H1 (cell line): ENCODE data around the gene GMCL1. TPM values are rescaled to one million over a fixed set of nuclear protein-coding genes. Genes with fewer than 3 reads are reported as not detected.
A peak's percentile ranks its signal among the peaks of the same experiment; 100 is the strongest.

Source experiments
- CTCF ChIA-PET: fragments of 300-600 bp; sonication (Branson Sonifier 250); formaldehyde crosslinking; loops from one replicate; lab custom pipeline; 2021; ENCODE audit not compliant: partially characterized antibody; lab: Charles Lee
- POLR2A ChIA-PET: fragments of 300-600 bp; sonication (Branson Sonifier 250); formaldehyde crosslinking; loops from one replicate; lab custom pipeline; 2021; ENCODE audit warnings: inconsistent platforms; ENCODE audit not compliant: partially characterized antibody; lab: Charles Lee
- DNase-seq, 2 experiments: peaks; one replicate each; pipeline versions ENCODE4 v3.0.0 to v3.0.0-alpha.2; 2010 to 2022; ENCODE audit warnings: low spot score in 2 of 2, low read depth in 1 of 2, mixed read lengths in 1 of 2
- FAIRE-seq: peaks from 2 replicates; lab custom pipeline; 2011; peaks lifted over from hg19 to GRCh38; lab: Jason Lieb, UNC
- H2AFZ ChIP-seq: 2 replicates; pipeline ENCODE4 v1.8.1; 2012; ENCODE audit warnings: low read length, inconsistent platforms
- H2AK5ac ChIP-seq: 2 replicates; pipeline ENCODE4 v1.6.1; 2013; ENCODE audit warnings: low read depth, low read length
- H2BK120ac ChIP-seq: replicated peaks from 2 replicates; pipeline ENCODE3; 2013; ENCODE audit warnings: low read depth, low read length, inconsistent platforms
- H2BK12ac ChIP-seq: 2 replicates; pipeline ENCODE4 v1.6.1; 2013; ENCODE audit warnings: low read depth, low read length
- H2BK15ac ChIP-seq: 2 replicates; pipeline ENCODE4 v1.6.1; 2013; ENCODE audit warnings: low read length
- H2BK20ac ChIP-seq: 2 replicates; pipeline ENCODE4 v1.6.1; 2013; ENCODE audit warnings: low read length
- H2BK5ac ChIP-seq: 2 replicates; pipeline ENCODE4 v1.6.1; 2013; ENCODE audit warnings: low read depth, low read length
- H3K14ac ChIP-seq: 2 replicates; pipeline ENCODE4 v1.6.1; 2013; ENCODE audit warnings: inconsistent platforms; ENCODE audit not compliant: insufficient read length
- H3K18ac ChIP-seq: 2 replicates; pipeline ENCODE4 v1.6.1; 2013; ENCODE audit warnings: low read length; ENCODE audit errors: extremely low read depth
- H3K23ac ChIP-seq: 2 replicates; pipeline ENCODE4 v1.6.1; 2013; ENCODE audit warnings: inconsistent platforms; ENCODE audit not compliant: insufficient read length
- H3K23me2 ChIP-seq: 2 replicates; pipeline ENCODE4 v1.6.1; 2013; ENCODE audit warnings: low read depth, low read length
- H3K27ac ChIP-seq: 2 replicates; pipeline ENCODE4 v1.6.1; 2011; ENCODE audit warnings: low read depth, low read length, inconsistent platforms
- H3K27me3 ChIP-seq, 4 experiments: replicated peaks in 1 of 4; 1 replicate in 1 of 4; 2 replicates in 3 of 4; pipeline versions ENCODE4 v1.6.1 to v1.8.1; 2011 to 2013; ENCODE audit warnings: low read length in 3 of 4, mild to moderate bottlenecking in 3 of 4, inconsistent platforms in 2 of 4, mixed read lengths in 2 of 4, moderate library complexity in 1 of 4; ENCODE audit not compliant: control insufficient read depth in 3 of 4, insufficient read depth in 3 of 4; ENCODE audit errors: extremely low read depth in 1 of 4
- H3K36me3 ChIP-seq, 4 experiments: 2 replicates each; pipeline versions ENCODE4 v1.6.1 to v1.8.1; 2011 to 2013; ENCODE audit warnings: mild to moderate bottlenecking in 4 of 4, low read length in 3 of 4, moderate library complexity in 2 of 4, control low read depth in 1 of 4, inconsistent platforms in 1 of 4; ENCODE audit not compliant: insufficient read depth in 4 of 4, control insufficient read depth in 2 of 4
- H3K4ac ChIP-seq: replicated peaks from 2 replicates; pipeline ENCODE3; 2013; ENCODE audit warnings: low read length, low read depth, mixed read lengths, inconsistent platforms; ENCODE audit not compliant: insufficient read length
- H3K4me1 ChIP-seq, 4 experiments: replicated peaks in 1 of 4; 1 replicate in 1 of 4; 2 replicates in 3 of 4; pipeline versions ENCODE4 v1.6.1 to v1.8.1; 2011 to 2013; ENCODE audit warnings: low read length in 3 of 4, inconsistent platforms in 2 of 4, mixed read lengths in 1 of 4; ENCODE audit not compliant: insufficient read depth in 4 of 4, control insufficient read depth in 3 of 4
- H3K4me2 ChIP-seq, 2 experiments: 2 replicates each; pipeline versions ENCODE4 v1.6.1 to v1.8.1; 2011 to 2013; ENCODE audit warnings: low read depth in 2 of 2, low read length in 2 of 2, control low read depth in 1 of 2, inconsistent platforms in 1 of 2, mild to moderate bottlenecking in 1 of 2; ENCODE audit not compliant: insufficient read depth in 1 of 2
- H3K4me3 ChIP-seq, 4 experiments: fragments of 200-600, 300-600 bp in 1 of 4; sonication (generic), shearing (Covaris generic), sonication (Bioruptor Twin) in 1 of 4; 2 replicates each; pipeline versions ENCODE4 v1.5.1 to v1.8.1; 2011 to 2016; ENCODE audit warnings: low read length in 4 of 4, low read depth in 3 of 4, control low read depth in 2 of 4, inconsistent platforms in 2 of 4, mild to moderate bottlenecking in 2 of 4, mixed read lengths in 1 of 4, moderate library complexity in 1 of 4; ENCODE audit not compliant: insufficient read depth in 2 of 4; ENCODE audit errors: extremely low read depth in 1 of 4
- H3K56ac ChIP-seq: replicated peaks from 2 replicates; pipeline ENCODE3; 2013; ENCODE audit warnings: low read depth, mild to moderate bottlenecking, mixed read lengths, low read length, inconsistent platforms; ENCODE audit not compliant: insufficient read length
- H3K79me1 ChIP-seq: 2 replicates; pipeline ENCODE4 v1.6.1; 2013; ENCODE audit warnings: low read depth, low read length, control low read depth
- H3K79me2 ChIP-seq, 2 experiments: 2 replicates each; pipeline versions ENCODE4 v1.6.1 to v1.8.1; 2012 to 2013; ENCODE audit warnings: low read length in 2 of 2, mild to moderate bottlenecking in 2 of 2, inconsistent platforms in 1 of 2; ENCODE audit not compliant: insufficient read depth in 2 of 2, control insufficient read depth in 1 of 2
- H3K9ac ChIP-seq, 4 experiments: replicated peaks in 1 of 4; 1 replicate in 1 of 4; 2 replicates in 3 of 4; pipeline versions ENCODE4 v1.6.1 to v1.8.1; 2011 to 2013; ENCODE audit warnings: low read depth in 3 of 4, low read length in 3 of 4, control low read depth in 2 of 4, mild to moderate bottlenecking in 2 of 4, moderate library complexity in 2 of 4, inconsistent platforms in 1 of 4; ENCODE audit errors: extremely low read depth in 1 of 4
- H3K9me3 ChIP-seq, 2 experiments: 2 replicates each; pipeline versions ENCODE4 v1.6.1 to v1.8.1; 2012 to 2013; ENCODE audit warnings: mild to moderate bottlenecking in 2 of 2, moderate library complexity in 2 of 2, control low read depth in 1 of 2, inconsistent platforms in 1 of 2, low read depth in 1 of 2, low read length in 1 of 2, mixed read lengths in 1 of 2; ENCODE audit not compliant: insufficient read depth in 2 of 2
- H4K20me1 ChIP-seq, 2 experiments: replicated peaks in 1 of 2; 2 replicates each; pipeline versions ENCODE3 to v1.8.1; 2011 to 2013; ENCODE audit warnings: inconsistent platforms in 2 of 2, low read length in 2 of 2, mild to moderate bottlenecking in 1 of 2; ENCODE audit not compliant: insufficient read depth in 2 of 2, control insufficient read depth in 1 of 2
- H4K5ac ChIP-seq: 2 replicates; pipeline ENCODE4 v1.6.1; 2013; ENCODE audit warnings: low read length, low read depth, mixed read lengths, inconsistent platforms; ENCODE audit not compliant: insufficient read length
- H4K8ac ChIP-seq: 2 replicates; pipeline ENCODE4 v1.8.0; 2013; ENCODE audit warnings: mild to moderate bottlenecking, moderate library complexity, low read length, inconsistent platforms; ENCODE audit not compliant: insufficient read depth; ENCODE audit errors: extremely low read depth
- H4K91ac ChIP-seq: replicated peaks from 2 replicates; pipeline ENCODE3; 2013; ENCODE audit warnings: low read length, mixed read lengths, inconsistent platforms; ENCODE audit not compliant: insufficient read length
- ASH2L ChIP-seq: fragments of 200-600, 300-600 bp; sonication (generic); IDR thresholded peaks from one replicate; pipeline ENCODE4 v1.7.1; 2017; ENCODE audit warnings: low read length
- BACH1 ChIP-seq: IDR thresholded peaks from 2 replicates; pipeline ENCODE4 v1.6.1; 2012; ENCODE audit warnings: low read length, improper control_type of control experiment
- BCL11A ChIP-seq, 2 experiments: IDR thresholded peaks; one replicate each; pipeline ENCODE4 v1.6.1; 2011; ENCODE audit warnings: low read depth in 2 of 2, low read length in 2 of 2, mild to moderate bottlenecking in 2 of 2
- CTBP2 ChIP-seq: IDR thresholded peaks from 2 replicates; pipeline ENCODE4 v1.7.0; 2011; ENCODE audit warnings: borderline replicate concordance, mild to moderate bottlenecking, moderate library complexity, mixed read lengths, low read length; ENCODE audit not compliant: insufficient read depth, insufficient read length
- EGR1 ChIP-seq: IDR thresholded peaks from 2 replicates; pipeline ENCODE4 v1.6.1; 2011; ENCODE audit warnings: low read depth, low read length, borderline replicate concordance
- HDAC2 ChIP-seq, 2 experiments: fragments of 300-600 bp in 1 of 2; sonication (generic) in 1 of 2; IDR thresholded peaks; 2 replicates each; pipeline ENCODE4 v1.6.1; 2011 to 2012; ENCODE audit warnings: low read depth in 2 of 2, low read length in 2 of 2, mild to moderate bottlenecking in 2 of 2, moderate library complexity in 2 of 2, borderline replicate concordance in 1 of 2, inconsistent platforms in 1 of 2
- KDM4A ChIP-seq: IDR thresholded peaks from one replicate; pipeline ENCODE4 v1.7.1; 2012; ENCODE audit warnings: low read depth, mild to moderate bottlenecking, moderate library complexity, low read length, inconsistent platforms; ENCODE audit not compliant: severe bottlenecking
- MAFK ChIP-seq: IDR thresholded peaks from 2 replicates; pipeline ENCODE4 v1.6.1; 2012; ENCODE audit warnings: low read depth, mild to moderate bottlenecking, improper control_type of control experiment, low read length
- NANOG ChIP-seq: IDR thresholded peaks from 2 replicates; pipeline ENCODE4 v1.6.1; 2011; ENCODE audit warnings: low read length, low read depth, mild to moderate bottlenecking, inconsistent platforms; ENCODE audit not compliant: insufficient read depth, poor library complexity, severe bottlenecking
- POLR2AphosphoS5 ChIP-seq: IDR thresholded peaks from 2 replicates; pipeline ENCODE4 v1.6.1; 2011; ENCODE audit warnings: low read depth, low read length
- RAD21 ChIP-seq, 2 experiments: IDR thresholded peaks in 1 of 2; conservative IDR thresholded peaks in 1 of 2; 2 replicates each; pipeline ENCODE4 v1.6.1; 2011; ENCODE audit warnings: low read depth in 2 of 2, low read length in 2 of 2, improper control_type of control experiment in 1 of 2, inconsistent platforms in 1 of 2, mild to moderate bottlenecking in 1 of 2, moderate library complexity in 1 of 2
- RXRA ChIP-seq: IDR thresholded peaks from 2 replicates; pipeline ENCODE4 v1.6.1; 2011; ENCODE audit warnings: low read depth, mild to moderate bottlenecking, low read length, moderate library complexity; ENCODE audit not compliant: insufficient read depth
- WGBS, 2 experiments: shearing (Covaris generic) in 1 of 2; methylation state at CpG; one replicate each; pipeline versions ENCODE4 v1.1.6 to v1.1.7; 2013 to 2015; ENCODE audit warnings: low lambda C conversion rate in 2 of 2, mixed read lengths in 2 of 2, inconsistent platforms in 1 of 2, low coverage in 1 of 2, missing lambda C conversion rate in 1 of 2; ENCODE audit not compliant: insufficient replicate concordance in 2 of 2, insufficient coverage in 1 of 2, insufficient read length in 1 of 2; ENCODE audit errors: extremely low coverage in 1 of 2, missing lambda C conversion rate in 1 of 2; 5-methylcytosine and 5-hydroxymethylcytosine counted together
- polyA plus RNA-seq, 7 experiments: library from polyadenylated mRNA; depleted of rRNA in 3 of 7; stranded (reverse) in 5 of 7; unstranded in 2 of 7; fragments of >200 nt in 5 of 7; fragments of 200-250 nt in 2 of 7; gene quantifications; 1 replicate in 5 of 7; 2 replicates in 1 of 7; 4 replicates in 1 of 7; pipeline versions ENCODE4 v1.2.1 to v1.2.3, GENCODE V29; 2011 to 2013; ENCODE audit warnings: missing spikeins in 2 of 7, mixed read lengths in 2 of 7
- total RNA-seq: library from RNA; stranded (reverse); fragmentation: NEBNext Ultra II Directional; extraction: Animal tissue kit (Norgen Biotek cat#: 25700); gene quantifications from 2 replicates; pipeline ENCODE4 v1.2.1, GENCODE V29; 2021

GMCL1 gene
- total and polyA plus RNA-seq, 2 of the 8 experiments (the other 6 are each of a cell fraction or from before 2014, with no cell fraction given): 6.5 to 21.9 TPM

DNA sequence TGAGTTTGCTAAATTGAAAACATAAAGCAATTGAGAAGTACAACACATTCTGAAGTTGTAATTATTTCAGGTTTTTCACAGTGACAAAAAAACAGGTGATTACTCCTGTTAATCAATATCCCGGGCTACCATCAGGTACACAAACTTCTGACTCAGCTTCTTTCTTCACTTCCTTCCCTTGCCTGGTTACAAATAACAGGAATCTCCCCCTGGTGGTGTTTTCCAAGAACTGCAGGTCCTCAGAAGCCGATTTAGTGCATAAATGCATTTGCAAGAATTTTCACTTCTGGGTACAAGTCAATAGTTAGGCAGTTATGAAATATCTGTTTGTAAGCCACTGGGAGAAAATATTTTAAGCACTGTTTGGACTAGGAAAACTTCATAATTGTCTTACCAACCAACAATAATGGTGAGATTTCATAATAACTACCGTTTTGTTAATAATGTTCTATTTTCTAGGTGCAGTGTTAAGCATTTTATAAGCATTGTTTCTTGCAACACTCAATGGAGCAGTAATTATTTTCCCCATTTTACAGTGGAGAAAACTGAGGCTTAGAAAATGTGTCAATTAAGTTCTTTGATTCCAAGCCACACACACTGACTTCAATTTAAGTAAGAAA lies 12.4 kb upstream of the GMCL1 start:
- H3K4me2 ChIP-seq: no peak overlapping the region
- no peak overlapping the region for H3K23ac ChIP-seq
- no peak overlapping the region for H4K8ac ChIP-seq
- peaks cover 0 to 7% (median 2%) of the 10 kb centered on the region in 4 experiments; a peak in 2 of 8 replicates for H3K36me3 ChIP-seq
- no peak overlapping the region for H3K56ac ChIP-seq
- H3K9ac ChIP-seq: no peak overlapping the region
- DNase-seq: peak; percentile 60 to 68
- no peak overlapping the region for H3K14ac ChIP-seq
- H3K4me1 ChIP-seq: peaks cover 0 to 9% (median 0%) of the 10 kb centered on the region in 4 experiments; a peak in 3 of 7 replicates
- H2BK5ac ChIP-seq: no peak overlapping the region
- POLR2A ChIA-PET: interaction anchor here (0.8 to 2.1 kb wide), 3 partner anchors 12 to 93 kb away, joined by 3 to 7 read pairs (median 5); partner anchors contain the start of gene ANXA4
- H3K18ac ChIP-seq: no peak overlapping the region
- H2BK20ac ChIP-seq: no peak overlapping the region
- no peaks in the 10 kb centered on the region for H4K20me1 ChIP-seq
- no peak overlapping the region for H4K91ac ChIP-seq
- no peak overlapping the region for H2BK12ac ChIP-seq
- peak; percentile 81 for FAIRE-seq
- WGBS, 2 experiments: 48% methylated on average over 3 of the region's 3 CpGs; no CpG with 5 or more reads in 1 of the 2 experiments
- H3K79me2 ChIP-seq: no peaks in the 10 kb centered on the region
- no peak overlapping the region for H2BK15ac ChIP-seq
- no peak overlapping the region for H2AK5ac ChIP-seq
- H3K27me3 ChIP-seq: no peaks in the 10 kb centered on the region
- no peaks in the 10 kb centered on the region for H3K79me1 ChIP-seq
- no peak overlapping the region for H4K5ac ChIP-seq
- H3K27ac ChIP-seq: no peak overlapping the region
- H3K23me2 ChIP-seq: no peaks in the 10 kb centered on the region
- no peak overlapping the region for H3K4me3 ChIP-seq
- H2BK120ac ChIP-seq: no peak overlapping the region
- CTCF ChIA-PET: interaction anchor here (0.6 to 22.2 kb wide), 38 partner anchors 8 to 424 kb away, joined by 3 to 319 read pairs (median 6); no protein-coding TSS in a partner anchor
- H2AFZ ChIP-seq: no peak overlapping the region
- no peaks in the 10 kb centered on the region for H3K9me3 ChIP-seq
- no peak overlapping the region for H3K4ac ChIP-seq
- no peak for TF ChIP-seq POLR2AphosphoS5
- TF ChIP-seq ASH2L: no peak
- TF ChIP-seq RXRA: no peak
- no peak for TF ChIP-seq EGR1
- TF ChIP-seq BCL11A (IDR thresholded peaks at IDR 0.05; ENCODE audit: low read depth in 2 of 2, low read length in 2 of 2): no peak
- TF ChIP-seq CTBP2: no peak
- TF ChIP-seq MAFK: peak; percentile 96
- TF ChIP-seq RAD21 (IDR thresholded peaks at IDR 0.05 in 1 of 2, conservative IDR thresholded peaks at IDR 0.05 in 1 of 2; ENCODE audit: low read depth in 2 of 2, low read length in 2 of 2): peak; percentile 73 to 86
- no peak for TF ChIP-seq HDAC2 (IDR thresholded peaks at IDR 0.05; ENCODE audit: borderline replicate concordance in 1 of 2, low read depth in 2 of 2, low read length in 2 of 2)
- TF ChIP-seq NANOG: no peak
- no peak for TF ChIP-seq KDM4A
- peak; percentile 97 for TF ChIP-seq BACH1
